ENCODE data around the gene ZNF624. TPM values are rescaled to one million over a fixed set of nuclear protein-coding genes. Genes with fewer than 3 reads are reported as not detected.

The ZNF624 gene
- total RNA-seq, 1 experiment from 2014 or later = 5.7 TPM

DNA sequence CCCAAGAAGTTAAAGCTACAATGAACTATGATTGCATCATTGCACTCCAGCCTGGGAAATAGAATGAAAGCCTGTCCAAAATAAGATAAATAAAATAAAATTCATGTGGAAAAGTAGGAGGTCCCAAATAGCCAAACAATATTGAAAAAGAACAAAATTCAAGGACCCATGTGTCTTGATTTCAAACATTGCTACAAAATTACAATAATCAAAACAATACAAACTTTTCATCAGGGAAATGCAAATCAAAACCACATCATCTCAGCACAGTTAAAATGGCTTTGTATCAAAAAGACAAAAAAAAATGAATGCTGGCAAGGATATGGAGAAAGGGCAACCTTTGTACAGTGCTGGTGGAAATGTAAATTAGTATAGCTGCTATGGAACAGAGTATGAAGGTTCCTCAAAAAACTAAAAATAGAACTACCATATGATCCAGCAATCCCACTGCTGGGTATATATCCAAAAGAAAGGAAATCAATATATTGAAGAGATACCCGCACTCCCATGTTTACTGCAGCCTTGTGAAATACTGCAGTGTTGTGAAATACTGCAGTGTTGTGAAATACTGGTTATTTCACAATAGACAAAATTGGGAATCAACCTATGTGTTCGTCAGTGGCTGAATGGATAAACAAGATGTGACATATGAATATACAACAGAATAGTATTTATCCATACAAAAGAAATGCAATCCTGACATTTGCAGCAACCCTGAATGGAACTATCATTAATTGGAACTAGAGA lies 60.1 kb downstream of the ZNF624 start:
- DNase-seq (ENCODE audit: low read depth) = no peak

DNA sequence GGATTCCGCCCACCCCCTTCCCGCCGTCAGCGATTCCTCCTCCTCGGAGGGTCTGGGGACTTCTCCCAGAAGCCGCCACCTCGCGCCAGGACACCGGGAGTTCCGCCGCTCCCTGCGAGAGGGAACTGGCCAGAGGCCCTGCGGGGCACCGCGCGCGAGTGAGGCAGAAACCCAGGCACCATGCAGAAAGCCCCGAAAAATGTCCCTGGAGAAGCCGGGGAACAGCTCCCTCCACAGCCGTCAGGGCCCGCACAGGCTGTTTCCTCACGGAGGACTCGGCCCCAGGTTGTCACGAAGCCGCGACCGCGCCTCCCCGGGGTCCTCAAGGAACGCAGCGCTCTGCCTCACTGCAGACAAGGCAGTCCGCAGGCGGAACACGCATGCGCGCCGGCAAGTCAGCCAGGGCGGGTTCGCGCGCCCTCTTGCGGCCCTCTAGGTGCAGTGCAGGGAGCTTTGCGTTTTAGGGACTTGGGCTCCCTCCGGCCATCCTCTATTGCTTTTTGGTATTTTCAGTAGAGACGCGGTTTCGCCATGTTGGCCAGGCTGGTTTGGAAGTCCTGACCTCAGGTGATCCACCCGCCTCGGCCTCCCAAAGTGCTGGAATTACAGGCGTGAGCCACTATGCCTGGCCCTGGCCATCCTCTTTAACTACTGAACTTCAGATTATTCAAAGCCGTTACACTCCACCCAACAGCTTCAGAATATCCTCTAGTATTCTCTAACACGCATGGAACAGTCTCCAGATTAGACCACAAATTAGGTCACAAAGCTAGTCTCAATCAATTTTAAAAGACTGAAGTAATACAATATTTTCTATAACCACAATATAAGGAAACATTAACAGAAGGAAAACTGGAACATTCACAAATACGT lies 64.3 kb downstream of the ZNF624 start:
- peak; percentile 77 for DNase-seq (ENCODE audit: low read depth)

DNA sequence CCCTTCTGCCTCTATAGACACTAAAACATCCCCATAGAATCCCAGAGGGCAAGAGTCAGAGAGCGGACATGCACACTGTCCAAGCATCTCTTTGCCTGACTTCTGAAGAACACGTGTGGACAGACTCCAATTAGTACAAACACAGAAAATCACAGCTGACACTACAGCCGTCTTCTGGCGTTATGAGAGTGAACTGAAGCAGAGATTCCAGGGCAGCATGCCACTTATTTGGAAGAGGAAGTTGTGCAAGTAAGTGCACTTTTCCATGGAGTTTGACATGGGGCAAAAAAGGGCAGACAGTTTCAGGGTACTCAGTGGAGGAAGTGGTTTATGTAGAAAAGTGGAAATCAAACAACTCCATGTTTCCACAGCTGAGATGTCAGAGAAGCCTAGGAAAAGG lies 67.9 kb downstream of the ZNF624 start:
- DNase-seq (ENCODE audit: low read depth) = no peak

DNA sequence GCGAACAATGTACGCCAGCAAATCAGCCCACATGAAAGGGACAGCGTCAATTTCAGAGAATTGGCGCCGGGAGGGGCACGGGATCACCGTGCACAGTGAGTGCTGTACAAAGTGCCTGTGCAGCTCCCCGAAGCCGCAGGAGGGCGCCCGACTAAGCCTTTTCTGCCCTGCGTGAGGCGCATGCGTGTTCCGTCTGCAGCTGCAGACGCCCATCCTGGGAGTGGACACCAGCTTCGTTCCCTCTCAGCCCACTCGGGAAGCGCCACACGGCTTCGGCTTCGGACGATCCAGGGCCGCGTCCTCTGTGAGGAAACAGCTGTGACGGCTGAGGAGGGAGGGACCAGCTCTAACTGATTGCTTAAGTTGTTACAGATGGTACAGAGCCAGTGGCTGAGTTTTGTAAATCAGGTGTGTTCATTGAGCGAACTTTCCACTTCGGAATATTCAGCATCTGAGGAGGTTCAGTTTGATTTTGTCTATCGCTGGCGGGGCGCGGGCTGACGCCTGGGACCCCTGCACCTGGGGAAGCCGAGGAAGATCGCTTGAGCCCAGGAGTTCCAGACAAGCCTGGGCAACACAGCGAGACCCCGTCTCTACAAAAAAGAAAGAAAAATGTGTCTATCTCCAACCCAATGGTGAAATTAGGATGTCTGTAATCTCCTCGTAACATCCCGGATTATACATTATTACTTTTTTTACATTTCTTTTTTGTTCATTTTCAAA lies 69.2 kb downstream of the ZNF624 start:
- DNase-seq (ENCODE audit: low read depth) = peak; percentile 86

GRCh38 chr17:16583781-16584180 lies 69.9 kb downstream of the ZNF624 start:
- no peak for DNase-seq (ENCODE audit: low read depth)

DNA sequence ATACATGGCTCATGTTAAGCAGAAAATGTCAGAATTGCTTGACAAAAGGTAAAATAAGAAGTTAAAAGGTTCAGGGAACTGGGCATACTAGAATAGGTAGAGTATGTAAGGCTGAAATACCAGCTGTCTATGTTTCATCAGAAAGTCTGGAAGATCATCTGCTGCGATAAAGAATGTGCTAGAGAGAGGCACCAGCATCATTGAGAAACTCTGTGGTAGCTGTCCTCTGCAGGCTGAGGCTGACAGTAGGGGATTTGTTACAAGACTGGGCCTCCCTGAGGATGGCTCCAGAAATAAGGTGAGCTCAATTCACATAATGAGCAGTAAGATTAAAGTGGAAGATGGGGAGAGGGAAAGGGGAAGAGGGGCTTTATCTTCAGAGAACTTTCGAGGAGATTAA lies 80.2 kb downstream of the ZNF624 start:
- DNase-seq (ENCODE audit: low read depth) = no peak

Other genes starting within 250 kb of the ZNF624 start
- 54.8 and 56.7 TPM in 2 replicates for gene TRPV2, start 238.3 kb downstream of the ZNF624 start, total RNA-seq (2014; rRNA removed)
- 0.06 and 0.38 TPM in 2 replicates for gene LRRC75A, start 161.7 kb downstream of the ZNF624 start, total RNA-seq (2014; rRNA removed)
- 4.3 and 11.4 TPM in 2 replicates for gene ZNF287, start 84.6 kb downstream of the ZNF624 start, total RNA-seq (2014; rRNA removed)
- gene CCDC144A, start 36.4 kb upstream of the ZNF624 start, total RNA-seq (2014; rRNA removed) = 3.3 and 4.5 TPM in 2 replicates

All from LHCN-M2 (cell line).